HFFc6 (cell line): ENCODE measurements around the gene PIK3R5. TPM values are rescaled to one million over a fixed set of nuclear protein-coding genes. Genes with fewer than 3 reads are reported as not detected.

Experiments
- DNase-seq: peaks from one replicate; pipeline ENCODE4 v3.0.0-alpha.2; 2018
- H3K27ac Mint-ChIP-seq: 2 replicates; pipeline ENCODE4 v1.8.0; 2020; ENCODE audit warnings: mild to moderate bottlenecking, mixed read lengths
- H3K27me3 Mint-ChIP-seq: 2 replicates; pipeline ENCODE4 v1.8.0; 2021; ENCODE audit warnings: mild to moderate bottlenecking, moderate library complexity, mixed read lengths; ENCODE audit not compliant: insufficient read depth
- H3K36me3 Mint-ChIP-seq: 2 replicates; pipeline ENCODE4 v1.8.0; 2021; ENCODE audit warnings: low read depth, mixed read lengths
- H3K4me1 Mint-ChIP-seq: 2 replicates; pipeline ENCODE4 v1.8.0; 2020; ENCODE audit warnings: low read depth, mixed read lengths
- H3K4me3 Mint-ChIP-seq: 2 replicates; pipeline ENCODE4 v1.8.0; 2020; ENCODE audit warnings: mild to moderate bottlenecking, moderate library complexity, mixed read lengths
- H3K9me3 Mint-ChIP-seq: 2 replicates; pipeline ENCODE4 v1.8.0; 2020; ENCODE audit warnings: mild to moderate bottlenecking, mixed read lengths
- total RNA-seq, 6 experiments: library from RNA; stranded (reverse); fragmentation: NEBNext Ultra II Directional; extraction: Animal tissue kit (Norgen Biotek cat#: 25700); gene quantifications; 2 replicates in 1 of 6; 3 replicates in 5 of 6; pipeline ENCODE4 v1.2.3, GENCODE V29; 2021
- TF ChIP-seq, protein P1 (sequence below): fragments of 200-600 bp; sonication (generic); IDR thresholded peaks from 2 replicates; pipeline ENCODE4 v1.5.0; 2021; ENCODE audit warnings: antibody characterized with exemption, mild to moderate bottlenecking

PIK3R5 gene
- total RNA-seq, 6 experiments from 2014 or later, result not detected

GRCh38 chr17:8923762-8924161 lies 41.7 kb downstream of the PIK3R5 start:
- TF ChIP-seq, protein P1, sequence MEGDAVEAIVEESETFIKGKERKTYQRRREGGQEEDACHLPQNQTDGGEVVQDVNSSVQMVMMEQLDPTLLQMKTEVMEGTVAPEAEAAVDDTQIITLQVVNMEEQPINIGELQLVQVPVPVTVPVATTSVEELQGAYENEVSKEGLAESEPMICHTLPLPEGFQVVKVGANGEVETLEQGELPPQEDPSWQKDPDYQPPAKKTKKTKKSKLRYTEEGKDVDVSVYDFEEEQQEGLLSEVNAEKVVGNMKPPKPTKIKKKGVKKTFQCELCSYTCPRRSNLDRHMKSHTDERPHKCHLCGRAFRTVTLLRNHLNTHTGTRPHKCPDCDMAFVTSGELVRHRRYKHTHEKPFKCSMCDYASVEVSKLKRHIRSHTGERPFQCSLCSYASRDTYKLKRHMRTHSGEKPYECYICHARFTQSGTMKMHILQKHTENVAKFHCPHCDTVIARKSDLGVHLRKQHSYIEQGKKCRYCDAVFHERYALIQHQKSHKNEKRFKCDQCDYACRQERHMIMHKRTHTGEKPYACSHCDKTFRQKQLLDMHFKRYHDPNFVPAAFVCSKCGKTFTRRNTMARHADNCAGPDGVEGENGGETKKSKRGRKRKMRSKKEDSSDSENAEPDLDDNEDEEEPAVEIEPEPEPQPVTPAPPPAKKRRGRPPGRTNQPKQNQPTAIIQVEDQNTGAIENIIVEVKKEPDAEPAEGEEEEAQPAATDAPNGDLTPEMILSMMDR, result no peak
- Mint-ChIP-seq H3K4me1 (no peaks in the 10 kb centered on the region; the same call in 1 of the 2 replicates), H3K27ac (no peak overlapping the region), H3K4me3 (no peak overlapping the region), H3K27me3 (no peaks in the 10 kb centered on the region; the same call in 1 of the 2 replicates), H3K36me3 (no peaks in the 10 kb centered on the region), H3K9me3 (peaks cover 24% of the 10 kb centered on the region)
- DNase-seq, result no peak

- Mint-ChIP-seq H3K27ac (no peak overlapping the region), H3K27me3 (no peaks in the 10 kb centered on the region; the same call in 1 of the 2 replicates), H3K4me3 (no peak overlapping the region), H3K4me1 (no peaks in the 10 kb centered on the region; the same call in 1 of the 2 replicates), H3K36me3 (no peaks in the 10 kb centered on the region), H3K9me3 (peaks cover 16% of the 10 kb centered on the region)
- no peak for DNase-seq
- TF ChIP-seq, protein P1, result no peak
Observed at GRCh38 chr17:8922928-8923327, 42.6 kb downstream of the PIK3R5 start.

- DNase-seq, result peak; percentile 71
- Mint-ChIP-seq H3K9me3 (peaks cover 12% of the 10 kb centered on the region), H3K4me1 (no peaks in the 10 kb centered on the region; the same call in 1 of the 2 replicates), H3K27ac (no peak overlapping the region), H3K4me3 (no peak overlapping the region), H3K27me3 (no peaks in the 10 kb centered on the region; the same call in 1 of the 2 replicates), H3K36me3 (no peaks in the 10 kb centered on the region)
- TF ChIP-seq, protein P1, result no peak
Observed at GRCh38 chr17:8922451-8922850, 43.1 kb downstream of the PIK3R5 start.

GRCh38 chr17:8921147-8921546 lies 44.4 kb downstream of the PIK3R5 start:
- no peaks in the 10 kb centered on the region; the same call in 1 of the 2 replicates for H3K27me3 Mint-ChIP-seq
- TF ChIP-seq, protein P1, result no peak
- no peak for DNase-seq
- H3K27ac Mint-ChIP-seq, result no peak overlapping the region
- H3K4me1 Mint-ChIP-seq, result no peaks in the 10 kb centered on the region; the same call in 1 of the 2 replicates
- H3K4me3 Mint-ChIP-seq, result no peak overlapping the region
- H3K9me3 Mint-ChIP-seq, result peaks cover 18% of the 10 kb centered on the region
- no peaks in the 10 kb centered on the region for H3K36me3 Mint-ChIP-seq

- Mint-ChIP-seq H3K27ac (no peak overlapping the region), H3K4me3 (no peak overlapping the region), H3K4me1 (no peaks in the 10 kb centered on the region; the same call in 1 of the 2 replicates), H3K9me3 (peaks cover 33% of the 10 kb centered on the region), H3K27me3 (no peaks in the 10 kb centered on the region; the same call in 1 of the 2 replicates), H3K36me3 (no peaks in the 10 kb centered on the region)
- TF ChIP-seq, protein P1, result no peak
- no peak for DNase-seq
Observed at GRCh38 chr17:8918807-8919465, 46.6 kb downstream of the PIK3R5 start.
